CD4-positive, alpha-beta T cell treated with Interleukin-17A for 4 hours (primary cell): ENCODE results near the gene SLC8A1.
"Not testable (repeated sequence)": the region's sequence is repeated elsewhere in the genome, so short reads cannot be mapped to it uniquely, and the experiment has no call there.

Experiments used
- DNase-seq: peaks from one replicate; pipeline ENCODE4 v3.0.0-alpha.2; 2020; ENCODE audit warnings: mixed read lengths

The SLC8A1 gene

GRCh38 chr2:40096360-40096759 lies 355.5 kb downstream of the SLC8A1 start:
- no peak for DNase-seq

GRCh38 chr2:40095000-40095399 lies 356.9 kb downstream of the SLC8A1 start:
- no peak for DNase-seq

GRCh38 chr2:40094451-40094850 lies 357.4 kb downstream of the SLC8A1 start:
- DNase-seq = no peak

GRCh38 chr2:40093021-40093675 lies 358.7 kb downstream of the SLC8A1 start:
- no peak for DNase-seq

- DNase-seq = no peak
These were observed 361.8 kb downstream of the SLC8A1 start for GRCh38 chr2:40090044-40090443.

- no peak for DNase-seq
These were observed 364.0 kb downstream of the SLC8A1 start for GRCh38 chr2:40087927-40088326.

GRCh38 chr2:40087434-40087833 lies 364.5 kb downstream of the SLC8A1 start:
- DNase-seq = no peak

GRCh38 chr2:40085786-40086185 lies 366.1 kb downstream of the SLC8A1 start:
- DNase-seq = no peak

GRCh38 chr2:40073336-40073735 lies 378.6 kb downstream of the SLC8A1 start:
- not testable (repeated sequence) for DNase-seq

- DNase-seq = no peak
These were observed 379.3 kb downstream of the SLC8A1 start for GRCh38 chr2:40072442-40073232.

- DNase-seq = no peak
These were observed 389.5 kb downstream of the SLC8A1 start for GRCh38 chr2:40062381-40062780.

GRCh38 chr2:40049781-40050180 lies 402.1 kb downstream of the SLC8A1 start:
- no peak for DNase-seq

- DNase-seq = no peak
These were observed 403.4 kb downstream of the SLC8A1 start for GRCh38 chr2:40048506-40048905.

GRCh38 chr2:40047406-40047805 lies 404.5 kb downstream of the SLC8A1 start:
- no peak for DNase-seq
